Glutamatergic neuron (in vitro differentiated cells): ENCODE results near the gene OSBPL6. TPM values are rescaled to one million over a fixed set of nuclear protein-coding genes. Genes with fewer than 3 reads are reported as not detected.

Experiments
- DNase-seq: peaks from one replicate; pipeline ENCODE4 v3.0.0; 2022
- H3K27ac Mint-ChIP-seq: one replicate; pipeline ENCODE4 v1.8.0; 2020; ENCODE audit warnings: mild to moderate bottlenecking, mixed read lengths, inconsistent platforms; ENCODE audit not compliant: unreplicated experiment
- H3K27me3 Mint-ChIP-seq: one replicate; pipeline ENCODE4 v1.8.0; 2020; ENCODE audit warnings: mild to moderate bottlenecking, moderate library complexity, mixed read lengths, inconsistent platforms; ENCODE audit not compliant: unreplicated experiment
- H3K36me3 Mint-ChIP-seq: one replicate; pipeline ENCODE4 v1.8.0; 2020; ENCODE audit warnings: mild to moderate bottlenecking, mixed read lengths, inconsistent platforms; ENCODE audit not compliant: unreplicated experiment
- H3K4me1 Mint-ChIP-seq: one replicate; pipeline ENCODE4 v1.8.0; 2020; ENCODE audit warnings: mild to moderate bottlenecking, low read depth, mixed read lengths, inconsistent platforms; ENCODE audit not compliant: unreplicated experiment
- H3K4me3 Mint-ChIP-seq: one replicate; pipeline ENCODE4 v1.8.0; 2020; ENCODE audit warnings: mild to moderate bottlenecking, mixed read lengths, inconsistent platforms; ENCODE audit not compliant: unreplicated experiment
- H3K9me3 Mint-ChIP-seq: one replicate; pipeline ENCODE4 v1.8.0; 2020; ENCODE audit warnings: mild to moderate bottlenecking, moderate library complexity, mixed read lengths, inconsistent platforms; ENCODE audit not compliant: unreplicated experiment
- total RNA-seq: library from RNA; stranded (reverse); fragmentation: NEBNext Ultra II Directional; extraction: Animal tissue kit (Norgen Biotek cat#: 25700); gene quantifications from one replicate; pipeline ENCODE4 v1.2.1, GENCODE V29; 2021; ENCODE audit not compliant: unreplicated experiment
- TF ChIP-seq, protein P1 (sequence below): fragments of 200-600 bp; sonication (generic); IDR thresholded peaks from one replicate; pipeline ENCODE4 v1.5.0; 2021; ENCODE audit not compliant: partially characterized antibody, unreplicated experiment

OSBPL6 gene
- total RNA-seq, 1 donor from 2014 or later, result 14.4 TPM

DNA sequence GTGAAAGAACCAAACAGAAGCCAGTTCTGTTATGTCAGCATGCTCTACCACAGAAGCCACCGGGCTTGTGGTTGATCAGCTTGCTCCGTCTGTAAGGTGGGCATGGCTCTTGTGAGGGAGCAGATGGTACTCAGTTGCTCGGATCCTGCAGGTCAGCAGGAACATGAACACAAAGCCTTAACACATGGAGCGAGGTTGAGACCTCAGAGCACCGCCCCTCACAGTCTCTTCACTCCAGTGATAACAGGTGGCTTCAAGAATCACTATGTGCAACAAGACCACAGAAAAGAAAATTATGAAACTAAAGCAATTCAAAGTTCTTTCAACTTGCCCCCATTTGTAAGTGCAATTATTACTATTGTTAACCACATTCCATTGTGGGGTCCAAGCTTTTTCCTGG lies 72.1 kb downstream of the OSBPL6 start:
- Mint-ChIP-seq H3K4me3 (no peak overlapping the region), H3K36me3 (no peaks in the 10 kb centered on the region), H3K27me3 (no peaks in the 10 kb centered on the region), H3K9me3 (peaks cover 1% of the 10 kb centered on the region), H3K4me1 (peaks cover 13% of the 10 kb centered on the region), H3K27ac (peak overlapping the region; percentile 34)
- TF ChIP-seq, protein P1, sequence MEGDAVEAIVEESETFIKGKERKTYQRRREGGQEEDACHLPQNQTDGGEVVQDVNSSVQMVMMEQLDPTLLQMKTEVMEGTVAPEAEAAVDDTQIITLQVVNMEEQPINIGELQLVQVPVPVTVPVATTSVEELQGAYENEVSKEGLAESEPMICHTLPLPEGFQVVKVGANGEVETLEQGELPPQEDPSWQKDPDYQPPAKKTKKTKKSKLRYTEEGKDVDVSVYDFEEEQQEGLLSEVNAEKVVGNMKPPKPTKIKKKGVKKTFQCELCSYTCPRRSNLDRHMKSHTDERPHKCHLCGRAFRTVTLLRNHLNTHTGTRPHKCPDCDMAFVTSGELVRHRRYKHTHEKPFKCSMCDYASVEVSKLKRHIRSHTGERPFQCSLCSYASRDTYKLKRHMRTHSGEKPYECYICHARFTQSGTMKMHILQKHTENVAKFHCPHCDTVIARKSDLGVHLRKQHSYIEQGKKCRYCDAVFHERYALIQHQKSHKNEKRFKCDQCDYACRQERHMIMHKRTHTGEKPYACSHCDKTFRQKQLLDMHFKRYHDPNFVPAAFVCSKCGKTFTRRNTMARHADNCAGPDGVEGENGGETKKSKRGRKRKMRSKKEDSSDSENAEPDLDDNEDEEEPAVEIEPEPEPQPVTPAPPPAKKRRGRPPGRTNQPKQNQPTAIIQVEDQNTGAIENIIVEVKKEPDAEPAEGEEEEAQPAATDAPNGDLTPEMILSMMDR, result no peak
- DNase-seq, result no peak

- H3K9me3 Mint-ChIP-seq, result peaks cover 1% of the 10 kb centered on the region
- no peak overlapping the region for H3K27ac Mint-ChIP-seq
- H3K36me3 Mint-ChIP-seq, result no peaks in the 10 kb centered on the region
- no peaks in the 10 kb centered on the region for H3K27me3 Mint-ChIP-seq
- DNase-seq, result no peak
- peaks cover 15% of the 10 kb centered on the region for H3K4me1 Mint-ChIP-seq
- TF ChIP-seq, protein P1, result no peak
- no peak overlapping the region for H3K4me3 Mint-ChIP-seq
These were observed 73.3 kb downstream of the OSBPL6 start for GRCh38 chr2:178267660-178268059.

DNA sequence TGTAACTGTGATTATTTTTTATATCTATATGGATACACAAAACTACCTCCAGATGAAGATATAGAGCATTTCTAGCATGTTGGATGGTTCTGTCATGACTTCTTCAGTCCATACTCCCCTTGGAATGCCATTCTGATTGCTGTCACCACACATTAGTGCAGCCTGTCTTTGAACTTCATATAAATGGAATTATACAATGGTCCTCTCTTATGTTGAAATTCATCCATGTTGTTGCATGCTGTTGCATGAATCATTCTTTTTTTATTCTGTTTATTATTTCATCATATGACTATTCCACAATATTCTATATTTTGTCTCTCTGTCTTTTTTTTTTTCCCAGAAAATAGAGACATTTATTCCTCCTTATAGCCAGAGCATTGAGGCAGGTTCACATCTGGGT lies 74.1 kb downstream of the OSBPL6 start:
- Mint-ChIP-seq H3K4me1 (peaks cover 15% of the 10 kb centered on the region), H3K27ac (no peak overlapping the region), H3K4me3 (no peak overlapping the region), H3K9me3 (peaks cover 1% of the 10 kb centered on the region), H3K27me3 (no peaks in the 10 kb centered on the region), H3K36me3 (no peaks in the 10 kb centered on the region)
- TF ChIP-seq, protein P1, result no peak
- DNase-seq, result no peak

DNA sequence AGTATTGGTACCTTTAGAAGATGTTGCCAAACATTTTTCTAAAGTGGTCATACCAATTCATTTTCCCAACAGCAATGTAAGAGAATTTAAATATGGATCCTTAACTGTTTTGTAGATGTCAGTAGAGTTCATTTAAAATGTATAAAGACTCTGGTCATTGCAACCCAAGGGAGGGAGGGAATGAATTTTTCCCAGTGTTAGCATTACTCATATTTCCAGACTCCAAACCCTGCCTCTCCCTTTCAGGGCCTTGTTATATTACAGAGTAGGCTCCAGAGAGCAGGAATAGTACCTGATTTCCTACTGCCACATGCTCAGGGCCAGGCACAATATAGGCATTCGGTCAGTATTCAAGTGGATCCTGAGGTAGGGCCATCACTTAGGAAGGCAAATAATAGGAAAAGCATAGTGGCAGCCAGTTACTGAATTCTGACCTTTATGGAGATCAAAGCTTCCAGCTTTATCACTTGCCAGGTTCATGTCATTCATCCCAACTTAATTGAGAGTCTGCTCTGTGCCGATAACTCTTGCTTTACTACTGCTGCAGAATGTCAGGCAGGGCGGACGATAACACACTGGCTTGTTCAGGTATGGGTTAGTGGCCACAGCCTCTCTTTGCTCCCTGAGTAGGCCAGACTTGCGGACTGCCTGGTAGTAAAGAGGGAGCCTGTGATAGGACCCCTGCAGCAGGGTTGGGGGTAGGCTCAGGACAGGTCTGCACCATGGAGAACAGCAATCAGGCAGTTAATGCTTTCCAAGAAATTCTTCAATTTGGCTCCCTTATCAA lies 75.3 kb downstream of the OSBPL6 start:
- Mint-ChIP-seq H3K9me3 (peaks cover 1% of the 10 kb centered on the region), H3K4me1 (peaks cover 14% of the 10 kb centered on the region)
- TF ChIP-seq, protein P1, result no peak

GRCh38 chr2:178270338-178270737 lies 76.0 kb downstream of the OSBPL6 start:
- TF ChIP-seq, protein P1, result no peak
- Mint-ChIP-seq H3K36me3 (no peaks in the 10 kb centered on the region), H3K27ac (no peak overlapping the region), H3K9me3 (peaks cover 3% of the 10 kb centered on the region), H3K4me1 (peaks cover 14% of the 10 kb centered on the region), H3K27me3 (peaks cover 2% of the 10 kb centered on the region), H3K4me3 (no peak overlapping the region)
- no peak for DNase-seq

More for the DNA sequence above, 75.3 kb downstream of the OSBPL6 start:
- Mint-ChIP-seq H3K27me3 (no peaks in the 10 kb centered on the region), H3K4me3 (no peak overlapping the region), H3K36me3 (no peaks in the 10 kb centered on the region), H3K27ac (no peak overlapping the region)
- no peak for DNase-seq
